PC-9 (cell line): ENCODE results near the gene CSF1.

Experiments
- EZH2 ChIP-seq: fragments of 200-600 bp; sonication (generic); IDR thresholded peaks from 2 replicates; pipeline ENCODE4 v1.8.0; 2017; ENCODE audit warnings: antibody characterized with exemption, low read depth
- TF ChIP-seq, protein P1 (sequence below): fragments of 200-600 bp; sonication (generic); conservative IDR thresholded peaks from 2 replicates; pipeline ENCODE4 v1.6.1; 2017; ENCODE audit warnings: mixed run types, antibody characterized with exemption, mild to moderate bottlenecking, moderate library complexity

- TF ChIP-seq, protein P1, sequence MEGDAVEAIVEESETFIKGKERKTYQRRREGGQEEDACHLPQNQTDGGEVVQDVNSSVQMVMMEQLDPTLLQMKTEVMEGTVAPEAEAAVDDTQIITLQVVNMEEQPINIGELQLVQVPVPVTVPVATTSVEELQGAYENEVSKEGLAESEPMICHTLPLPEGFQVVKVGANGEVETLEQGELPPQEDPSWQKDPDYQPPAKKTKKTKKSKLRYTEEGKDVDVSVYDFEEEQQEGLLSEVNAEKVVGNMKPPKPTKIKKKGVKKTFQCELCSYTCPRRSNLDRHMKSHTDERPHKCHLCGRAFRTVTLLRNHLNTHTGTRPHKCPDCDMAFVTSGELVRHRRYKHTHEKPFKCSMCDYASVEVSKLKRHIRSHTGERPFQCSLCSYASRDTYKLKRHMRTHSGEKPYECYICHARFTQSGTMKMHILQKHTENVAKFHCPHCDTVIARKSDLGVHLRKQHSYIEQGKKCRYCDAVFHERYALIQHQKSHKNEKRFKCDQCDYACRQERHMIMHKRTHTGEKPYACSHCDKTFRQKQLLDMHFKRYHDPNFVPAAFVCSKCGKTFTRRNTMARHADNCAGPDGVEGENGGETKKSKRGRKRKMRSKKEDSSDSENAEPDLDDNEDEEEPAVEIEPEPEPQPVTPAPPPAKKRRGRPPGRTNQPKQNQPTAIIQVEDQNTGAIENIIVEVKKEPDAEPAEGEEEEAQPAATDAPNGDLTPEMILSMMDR = no peak
- no peak for TF ChIP-seq EZH2
Observed at GRCh38 chr1:109893532-109894171, 17.0 kb upstream of the CSF1 start.
